Stimulated activated CD8-positive, alpha-beta memory T cell treated with anti-CD3 and anti-CD28 coated beads, Interleukin-4, amount 100 ng/mL, for 4 hours (primary cell): ENCODE data around the gene RAB27A.
"Not testable (repeated sequence)": the region's sequence is repeated elsewhere in the genome, so short reads cannot be mapped to it uniquely, and the experiment has no call there.

ENCODE experiments used
- DNase-seq, 2 donors: peaks; one replicate each; pipeline ENCODE4 v3.0.0-alpha.2; 2020; ENCODE audit warnings: low read depth in 2 of 2, low spot score in 1 of 2

Gene RAB27A

GRCh38 chr15:55252201-55252600, 37.4 kb downstream of the RAB27A start:
- DNase-seq: not testable (repeated sequence)

- DNase-seq: no peak
These were observed 38.7 kb downstream of the RAB27A start for GRCh38 chr15:55250941-55251340.

GRCh38 chr15:55250392-55250791, 39.2 kb downstream of the RAB27A start:
- DNase-seq: no peak

- DNase-seq: not testable (repeated sequence)
These were observed 39.7 kb downstream of the RAB27A start for GRCh38 chr15:55249885-55250284.

- DNase-seq: no peak
These were observed 40.7 kb downstream of the RAB27A start for GRCh38 chr15:55248895-55249294.

GRCh38 chr15:55247766-55248427, 41.7 kb downstream of the RAB27A start:
- no peak for DNase-seq

- DNase-seq: no peak
These were observed 42.3 kb downstream of the RAB27A start for GRCh38 chr15:55247311-55247710.

GRCh38 chr15:55246567-55246966, 43.0 kb downstream of the RAB27A start:
- no peak for DNase-seq

GRCh38 chr15:55245059-55245458, 44.6 kb downstream of the RAB27A start:
- no peak for DNase-seq

- DNase-seq: no peak
These were observed 47.7 kb downstream of the RAB27A start for GRCh38 chr15:55241891-55242290.

GRCh38 chr15:55241186-55241585, 48.4 kb downstream of the RAB27A start:
- no peak for DNase-seq

GRCh38 chr15:55240125-55240760, 49.4 kb downstream of the RAB27A start:
- DNase-seq: no peak

GRCh38 chr15:55239440-55240124, 50.0 kb downstream of the RAB27A start:
- DNase-seq: no peak

- DNase-seq: no peak
These were observed 50.7 kb downstream of the RAB27A start for GRCh38 chr15:55238877-55239276.

- DNase-seq: no peak
These were observed 52.1 kb downstream of the RAB27A start for GRCh38 chr15:55237219-55238130.

GRCh38 chr15:55235546-55236036, 54.0 kb downstream of the RAB27A start:
- DNase-seq: no peak

GRCh38 chr15:55234800-55235104, 54.9 kb downstream of the RAB27A start:
- DNase-seq: no peak

- DNase-seq: no peak
These were observed 55.4 kb downstream of the RAB27A start for GRCh38 chr15:55234104-55234799.

- DNase-seq: no peak
These were observed 58.2 kb downstream of the RAB27A start for GRCh38 chr15:55231455-55231854.

- DNase-seq: no peak
These were observed 58.7 kb downstream of the RAB27A start for GRCh38 chr15:55230953-55231352.
